WERI-Rb-1 (cell line): Measurements from ENCODE around the gene RNF113B.

Experiments used
- DNase-seq: peaks from one replicate; pipeline ENCODE4 v3.0.0-alpha.2; 2020
- H3K27ac ChIP-seq: fragments of 250-450 bp; sonication (Bioruptor Pico); 2 replicates; pipeline ENCODE4 v1.5.1; 2020; ENCODE audit warnings: mild to moderate bottlenecking, moderate library complexity
- H3K27me3 ChIP-seq: fragments of 250-450 bp; sonication (Bioruptor Pico); 2 replicates; pipeline ENCODE4 v1.5.1; 2021; ENCODE audit warnings: mild to moderate bottlenecking, low read depth, moderate library complexity; ENCODE audit not compliant: insufficient read depth, severe bottlenecking
- H3K36me3 ChIP-seq: fragments of 250-450 bp; sonication (Bioruptor Pico); 2 replicates; pipeline ENCODE4 v1.5.1; 2020; ENCODE audit warnings: mild to moderate bottlenecking, moderate library complexity
- H3K4me3 ChIP-seq: 2 replicates; pipeline ENCODE4 v1.5.1; 2011; ENCODE audit warnings: low read depth, mild to moderate bottlenecking, control low read depth, low read length
- H3K9me3 ChIP-seq: fragments of 250-450 bp; sonication (Bioruptor Pico); 2 replicates; pipeline ENCODE4 v1.5.1; 2021; ENCODE audit warnings: mild to moderate bottlenecking, moderate library complexity; ENCODE audit not compliant: severe bottlenecking
- CTCF ChIP-seq: IDR thresholded peaks from 2 replicates; pipeline ENCODE4 v1.5.1; 2011; ENCODE audit warnings: low read depth, mild to moderate bottlenecking, control low read depth, inconsistent platforms, low read length

RNF113B gene

GRCh38 chr13:98203646-98204326 is 26.7 kb upstream of the RNF113B start:
- H3K27me3 ChIP-seq = no peaks in the 10 kb centered on the region
- TF ChIP-seq CTCF = no peak
- peaks cover 33% of the 10 kb centered on the region for H3K9me3 ChIP-seq
- DNase-seq = no peak
- peaks cover 49% of the 10 kb centered on the region for H3K36me3 ChIP-seq
- H3K4me3 ChIP-seq = no peak overlapping the region
- peak overlapping the region; percentile 10; the same call in 1 of the 2 replicates for H3K27ac ChIP-seq

GRCh38 chr13:98201984-98202383 is 24.9 kb upstream of the RNF113B start:
- H3K27me3 ChIP-seq = no peaks in the 10 kb centered on the region
- peaks cover 54% of the 10 kb centered on the region for H3K36me3 ChIP-seq
- peaks cover 37% of the 10 kb centered on the region for H3K9me3 ChIP-seq
- no peak for DNase-seq
- TF ChIP-seq CTCF = no peak
- H3K27ac ChIP-seq = no peak overlapping the region
- no peak overlapping the region for H3K4me3 ChIP-seq

GRCh38 chr13:98201189-98201588 is 24.1 kb upstream of the RNF113B start:
- no peaks in the 10 kb centered on the region for H3K27me3 ChIP-seq
- no peak for TF ChIP-seq CTCF
- peaks cover 37% of the 10 kb centered on the region for H3K9me3 ChIP-seq
- H3K36me3 ChIP-seq = peaks cover 54% of the 10 kb centered on the region
- no peak overlapping the region for H3K27ac ChIP-seq
- no peak overlapping the region for H3K4me3 ChIP-seq
- no peak for DNase-seq

GRCh38 chr13:98200211-98200878 is 23.3 kb upstream of the RNF113B start:
- no peak overlapping the region for H3K27ac ChIP-seq
- no peak overlapping the region for H3K4me3 ChIP-seq
- H3K36me3 ChIP-seq = peaks cover 50% of the 10 kb centered on the region
- H3K9me3 ChIP-seq = peaks cover 33% of the 10 kb centered on the region
- no peak for TF ChIP-seq CTCF
- DNase-seq = no peak
- H3K27me3 ChIP-seq = no peaks in the 10 kb centered on the region

GRCh38 chr13:98199480-98199879 is 22.4 kb upstream of the RNF113B start:
- Histone ChIP-seq H3K27me3 (no peaks in the 10 kb centered on the region), H3K9me3 (peaks cover 26% of the 10 kb centered on the region), H3K27ac (no peak overlapping the region), H3K4me3 (no peak overlapping the region), H3K36me3 (peaks cover 45% of the 10 kb centered on the region)
- TF ChIP-seq CTCF = no peak
- DNase-seq = no peak

GRCh38 chr13:98198683-98199082 is 21.6 kb upstream of the RNF113B start:
- Histone ChIP-seq H3K27ac (no peak overlapping the region), H3K9me3 (peaks cover 18% of the 10 kb centered on the region), H3K36me3 (peaks cover 40% of the 10 kb centered on the region), H3K27me3 (no peaks in the 10 kb centered on the region), H3K4me3 (no peak overlapping the region)
- no peak for DNase-seq
- TF ChIP-seq CTCF = no peak
